GM10248 (cell line): Measurements from ENCODE around the gene PARD3B.

ENCODE experiments used
- CTCF ChIA-PET: fragments of 300-600 bp; sonication (Branson Sonifier 250); formaldehyde crosslinking; extraction: SDS; loops from one replicate; lab custom pipeline; 2021; ENCODE audit warnings: antibody characterized with exemption; lab: Yijun Ruan, JAX
- POLR2A ChIA-PET: fragments of 350-650 bp; sonication (Branson Sonifier 250); formaldehyde crosslinking; extraction: SDS; loops from one replicate; lab custom pipeline; 2020; ENCODE audit warnings: antibody characterized with exemption; lab: Yijun Ruan, JAX
- DNase-seq: peaks from one replicate; pipeline ENCODE4 v3.0.0; 2012; ENCODE audit errors: extremely low spot score
- TF ChIP-seq, protein P1 (sequence below): IDR thresholded peaks from 2 replicates; pipeline ENCODE4 v1.5.1; 2012; ENCODE audit warnings: mild to moderate bottlenecking, low read depth; ENCODE audit errors: extremely low read depth, missing control alignments, control extremely low read depth

PARD3B gene

DNA sequence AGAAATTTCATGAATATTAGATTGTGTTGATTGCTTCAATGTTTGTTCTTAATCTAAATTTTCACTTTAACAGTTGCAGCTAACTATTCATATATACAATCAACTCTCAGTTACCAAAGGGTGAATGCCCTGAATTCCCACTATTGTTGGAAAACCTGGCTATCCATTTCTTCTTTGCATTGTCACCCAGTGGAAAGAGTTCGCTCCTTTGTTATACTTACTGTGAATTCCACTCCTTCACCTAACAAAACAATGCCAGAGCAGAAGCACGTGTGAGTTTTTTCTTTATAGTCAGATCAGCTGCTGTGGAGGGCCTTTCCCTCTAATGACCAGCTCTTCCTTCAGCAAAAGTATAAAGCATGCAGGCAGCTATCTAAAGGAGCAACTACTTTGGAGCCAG, 727.9 kb downstream of the PARD3B start:
- no peak for DNase-seq
- TF ChIP-seq, protein P1, sequence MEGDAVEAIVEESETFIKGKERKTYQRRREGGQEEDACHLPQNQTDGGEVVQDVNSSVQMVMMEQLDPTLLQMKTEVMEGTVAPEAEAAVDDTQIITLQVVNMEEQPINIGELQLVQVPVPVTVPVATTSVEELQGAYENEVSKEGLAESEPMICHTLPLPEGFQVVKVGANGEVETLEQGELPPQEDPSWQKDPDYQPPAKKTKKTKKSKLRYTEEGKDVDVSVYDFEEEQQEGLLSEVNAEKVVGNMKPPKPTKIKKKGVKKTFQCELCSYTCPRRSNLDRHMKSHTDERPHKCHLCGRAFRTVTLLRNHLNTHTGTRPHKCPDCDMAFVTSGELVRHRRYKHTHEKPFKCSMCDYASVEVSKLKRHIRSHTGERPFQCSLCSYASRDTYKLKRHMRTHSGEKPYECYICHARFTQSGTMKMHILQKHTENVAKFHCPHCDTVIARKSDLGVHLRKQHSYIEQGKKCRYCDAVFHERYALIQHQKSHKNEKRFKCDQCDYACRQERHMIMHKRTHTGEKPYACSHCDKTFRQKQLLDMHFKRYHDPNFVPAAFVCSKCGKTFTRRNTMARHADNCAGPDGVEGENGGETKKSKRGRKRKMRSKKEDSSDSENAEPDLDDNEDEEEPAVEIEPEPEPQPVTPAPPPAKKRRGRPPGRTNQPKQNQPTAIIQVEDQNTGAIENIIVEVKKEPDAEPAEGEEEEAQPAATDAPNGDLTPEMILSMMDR = no peak
- ChIA-PET CTCF (interaction anchor here (1.0 kb wide), 1 partner anchor 18 kb away, joined by 3 read pairs; no protein-coding TSS in a partner anchor), POLR2A (no interaction called here)

DNA sequence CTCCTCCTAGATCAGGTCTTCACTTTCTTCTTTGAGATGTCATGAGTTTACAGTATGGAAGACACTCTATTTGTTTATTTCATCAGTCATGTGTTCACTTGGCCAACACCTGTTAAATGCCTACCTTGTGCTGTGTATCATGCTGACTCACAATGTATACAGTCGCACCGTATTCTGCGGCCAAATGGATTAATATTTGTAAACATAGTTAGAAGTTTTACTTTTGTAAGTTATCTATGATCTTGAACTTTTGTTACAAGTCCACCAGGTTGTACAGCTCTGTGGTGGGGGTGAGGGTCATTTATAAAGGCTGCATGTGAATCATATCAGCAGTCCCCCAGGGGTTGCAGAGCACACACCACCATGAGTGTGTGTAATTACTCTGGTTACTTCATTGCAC, 728.4 kb downstream of the PARD3B start:
- ChIA-PET POLR2A (no interaction called here), CTCF (no interaction called here)
- TF ChIP-seq, protein P1 = no peak
- DNase-seq = no peak

DNA sequence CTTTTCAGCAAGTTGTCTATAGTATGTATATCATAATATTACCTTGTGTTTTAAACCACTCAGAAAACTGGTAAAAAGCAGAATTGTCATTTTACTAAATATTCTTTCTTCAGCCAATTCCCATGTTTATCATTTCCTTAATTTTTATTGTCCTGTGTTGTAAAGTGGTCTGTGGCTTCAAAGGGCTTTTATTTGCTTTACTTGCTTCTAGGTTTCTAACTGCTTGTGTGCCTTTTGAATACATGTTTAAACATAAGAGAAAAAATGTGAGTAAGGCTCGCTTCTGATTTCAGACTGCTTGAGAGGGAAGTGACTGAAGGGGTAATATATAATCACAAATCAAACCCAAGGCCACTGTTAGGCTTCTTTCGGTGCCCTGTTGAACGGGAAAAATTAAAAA, 729.5 kb downstream of the PARD3B start:
- ChIA-PET CTCF (no interaction called here), POLR2A (no interaction called here)
- TF ChIP-seq, protein P1 = no peak
- no peak for DNase-seq

DNA sequence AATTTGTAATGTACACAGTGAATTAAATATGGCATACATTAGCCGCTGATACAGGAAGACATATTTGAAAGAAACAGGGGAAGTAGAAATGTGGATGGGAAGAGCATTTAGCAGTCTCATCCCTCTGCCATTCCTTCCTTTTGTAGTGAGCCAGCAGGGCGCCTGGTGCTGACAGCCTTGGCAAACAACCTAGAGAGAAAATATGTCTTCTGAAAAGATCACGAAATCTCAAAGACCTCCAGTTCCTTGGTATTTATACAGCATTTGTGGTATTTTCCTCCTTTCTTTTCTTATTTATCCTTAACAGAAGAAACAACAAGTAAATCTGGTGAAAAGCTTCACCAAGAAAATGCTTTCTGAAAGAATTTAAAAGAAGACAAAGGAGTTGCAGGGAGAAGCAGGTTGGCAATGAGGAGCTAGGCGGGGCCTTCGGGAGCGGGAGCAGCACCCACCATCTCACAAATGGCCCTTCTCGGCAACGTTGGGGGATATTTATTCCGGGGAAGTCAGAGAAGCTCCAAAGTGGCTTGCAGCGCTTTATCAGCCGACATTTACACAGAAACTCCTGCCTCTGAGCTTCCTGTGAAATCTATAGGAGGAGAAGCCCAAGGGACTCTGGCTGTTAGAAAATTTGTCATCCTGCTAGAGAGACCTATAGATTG, 731.0 kb downstream of the PARD3B start:
- POLR2A ChIA-PET = no interaction called here
- DNase-seq = no peak

DNA sequence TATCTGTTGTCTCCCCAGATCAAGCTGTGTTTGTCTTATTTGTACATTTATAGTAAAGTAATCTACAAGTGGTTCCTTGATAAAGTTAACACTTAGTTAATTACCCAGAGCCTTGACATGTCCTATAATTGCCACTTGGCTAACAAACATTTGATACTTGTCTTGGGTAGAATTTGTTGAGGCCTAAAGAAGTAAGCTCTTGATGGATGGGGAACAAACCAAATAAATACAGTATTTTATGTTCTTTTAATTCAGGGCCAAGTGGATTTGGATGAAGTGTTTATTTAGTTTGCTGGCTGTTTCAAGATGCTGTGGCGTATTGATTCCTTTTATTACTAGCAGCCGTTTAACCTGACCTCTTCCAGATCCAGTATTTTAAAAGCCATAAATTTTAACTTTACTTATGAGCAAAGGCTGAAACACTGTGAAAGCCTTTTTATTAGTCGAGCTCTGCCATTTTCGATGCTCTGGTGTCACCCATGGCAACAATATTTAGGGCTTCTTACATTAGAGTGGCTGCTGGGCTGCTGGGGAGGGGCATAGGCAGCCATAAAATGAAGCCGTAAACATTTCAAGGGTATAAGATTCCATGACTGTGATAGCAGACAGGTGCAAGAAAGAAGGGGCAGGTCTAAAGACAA, 735.4 kb downstream of the PARD3B start:
- CTCF ChIA-PET = no interaction called here
- POLR2A ChIA-PET = no interaction called here
- TF ChIP-seq, protein P1 = no peak
- DNase-seq = no peak

More for the DNA sequence above, 731.0 kb downstream of the PARD3B start:
- TF ChIP-seq, protein P1 = no peak
- CTCF ChIA-PET = interaction anchor here (1.4 kb wide), 1 partner anchor 21 kb away, joined by 3 read pairs; no protein-coding TSS in a partner anchor

DNA sequence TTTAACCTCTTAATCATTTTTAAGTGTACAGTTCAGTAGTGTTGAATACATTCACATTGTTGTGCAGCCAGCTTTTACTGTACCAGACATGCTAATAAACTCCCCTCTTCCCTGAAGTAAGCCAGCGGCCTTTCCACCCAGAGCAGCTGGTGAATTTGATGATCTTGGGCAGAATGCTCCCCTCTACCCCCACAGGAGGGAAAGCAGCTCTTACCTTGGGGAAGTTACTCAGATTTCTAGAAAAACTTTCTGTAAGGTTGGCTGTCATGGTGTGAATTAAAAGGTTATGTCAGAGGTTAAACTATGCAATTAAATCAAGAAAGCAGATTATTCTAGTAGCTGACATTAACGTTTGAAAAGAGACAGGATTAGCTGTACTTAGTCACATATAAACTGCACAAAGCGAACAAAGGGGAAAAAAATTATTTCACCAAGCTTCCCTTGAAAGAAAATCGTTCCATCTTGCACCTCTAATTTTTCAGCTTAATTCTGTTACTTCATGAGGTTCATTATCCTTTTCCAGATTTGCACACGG, 738.5 kb downstream of the PARD3B start:
- no peak for DNase-seq
- POLR2A ChIA-PET = no interaction called here
- TF ChIP-seq, protein P1 = no peak
- CTCF ChIA-PET = no interaction called here
